Endothelial cell of umbilical vein (primary cell): ENCODE results near the gene MYH10. TPM values are rescaled to one million over a fixed set of nuclear protein-coding genes. Genes with fewer than 3 reads are reported as not detected.

Source experiments
- BruUV-seq: library from RNA; stranded (reverse); fragments of 400-500 nt; replicated peaks from 2 replicates; lab custom pipeline; 2021; lab: Mats Ljungman, UMichigan
- CTCF ChIA-PET: fragments of 300-600, 350-600 bp; sonication (Branson Sonifier 250); formaldehyde crosslinking; loops from one replicate; lab custom pipeline; 2021; ENCODE audit warnings: antibody characterized with exemption, inconsistent platforms; lab: Charles Lee
- POLR2A ChIA-PET: fragments of 300-600, 350-600 bp; sonication (Branson Sonifier 250); formaldehyde crosslinking; loops from one replicate; lab custom pipeline; 2021; ENCODE audit warnings: antibody characterized with exemption, inconsistent platforms; lab: Charles Lee
- DNase-seq: peaks from one replicate; pipeline ENCODE4 v3.0.0-alpha.2; 2011; ENCODE audit warnings: low read depth, low spot score
- FAIRE-seq: peaks from 2 replicates; lab custom pipeline; 2011; peaks lifted over from hg19 to GRCh38; lab: Jason Lieb, UNC
- H2AFZ ChIP-seq: 2 replicates; pipeline ENCODE4 v1.6.0; 2012; ENCODE audit warnings: low read depth, low read length, control low read depth, inconsistent platforms
- H3K27ac ChIP-seq: 2 replicates; pipeline ENCODE4 v1.5.1; 2011; ENCODE audit warnings: low read depth, mild to moderate bottlenecking, control low read depth, low read length, moderate library complexity; ENCODE audit not compliant: insufficient read depth
- H3K27me3 ChIP-seq, 2 experiments: 2 replicates each; pipeline versions ENCODE4 v1.6.0 to v1.6.1; 2011; ENCODE audit warnings: low read length in 2 of 2, mixed read lengths in 1 of 2; ENCODE audit not compliant: control insufficient read depth in 2 of 2, insufficient read depth in 2 of 2
- H3K36me3 ChIP-seq, 2 experiments: 2 replicates in 1 of 2; 3 replicates in 1 of 2; pipeline ENCODE4 v1.5.1; 2011; ENCODE audit warnings: low read length in 2 of 2, mild to moderate bottlenecking in 1 of 2, moderate library complexity in 1 of 2; ENCODE audit not compliant: control insufficient read depth in 2 of 2, insufficient read depth in 2 of 2; ENCODE audit errors: extremely low read depth in 1 of 2
- H3K4me1 ChIP-seq: 3 replicates; pipeline ENCODE4 v1.5.1; 2011; ENCODE audit warnings: mild to moderate bottlenecking, low read length; ENCODE audit not compliant: control insufficient read depth, insufficient read depth; ENCODE audit errors: extremely low read depth
- H3K4me2 ChIP-seq: 2 replicates; pipeline ENCODE4 v1.6.1; 2011; ENCODE audit warnings: low read length, control low read depth, mixed read lengths; ENCODE audit not compliant: insufficient read depth
- H3K4me3 ChIP-seq, 3 experiments: fragments of 200-600 bp in 1 of 3; sonication (generic), shearing (Covaris generic) in 1 of 3; replicated peaks in 1 of 3; 2 replicates each; pipeline ENCODE4 v1.5.1; 2011 to 2016; ENCODE audit warnings: control low read depth in 3 of 3, low read length in 3 of 3, mild to moderate bottlenecking in 2 of 3, inconsistent platforms in 1 of 3, low read depth in 1 of 3, moderate library complexity in 1 of 3; ENCODE audit not compliant: insufficient read depth in 1 of 3
- H3K79me2 ChIP-seq: 2 replicates; pipeline ENCODE4 v1.6.0; 2012; ENCODE audit warnings: low read length, inconsistent platforms; ENCODE audit not compliant: control insufficient read depth, insufficient read depth
- H3K9ac ChIP-seq: replicated peaks from 2 replicates; pipeline ENCODE3; 2011; ENCODE audit warnings: low read length, control low read depth; ENCODE audit not compliant: insufficient read depth; ENCODE audit errors: extremely low read depth
- H3K9me1 ChIP-seq: replicated peaks from 3 replicates; pipeline ENCODE4 v1.6.0; 2011; ENCODE audit warnings: mild to moderate bottlenecking, low read length; ENCODE audit not compliant: control insufficient read depth, insufficient read depth; ENCODE audit errors: extremely low read depth
- H3K9me3 ChIP-seq: replicated peaks from 2 replicates; pipeline ENCODE4 v1.5.1; 2012; ENCODE audit warnings: low read length, inconsistent platforms; ENCODE audit not compliant: control insufficient read depth, insufficient read depth
- H4K20me1 ChIP-seq: replicated peaks from 2 replicates; pipeline ENCODE3; 2011; ENCODE audit warnings: mild to moderate bottlenecking, low read length; ENCODE audit not compliant: control insufficient read depth, insufficient read depth; ENCODE audit errors: extremely low read depth
- CTCF ChIP-seq, 2 donors: IDR thresholded peaks; 1 replicate in 1 of 2; 2 replicates in 1 of 2; pipeline ENCODE4 v1.5.1; 2011; ENCODE audit warnings: low read length in 2 of 2, mild to moderate bottlenecking in 2 of 2, moderate library complexity in 2 of 2, control low read depth in 1 of 2, inconsistent platforms in 1 of 2, low read depth in 1 of 2; ENCODE audit not compliant: insufficient read depth in 1 of 2; ENCODE audit errors: extremely low read depth in 1 of 2
- EZH2 ChIP-seq: IDR thresholded peaks from 2 replicates; pipeline ENCODE4 v1.6.1; 2012; ENCODE audit warnings: borderline replicate concordance, low read depth, mild to moderate bottlenecking, moderate library complexity, low read length, inconsistent platforms; ENCODE audit not compliant: severe bottlenecking
- FOS ChIP-seq: IDR thresholded peaks from 2 replicates; pipeline ENCODE4 v1.6.1; 2011; ENCODE audit warnings: mild to moderate bottlenecking, low read length, moderate library complexity, borderline replicate concordance; ENCODE audit not compliant: insufficient read depth
- GATA2 ChIP-seq: IDR thresholded peaks from 2 replicates; pipeline ENCODE4 v1.7.0; 2011; ENCODE audit warnings: low read depth, mild to moderate bottlenecking, moderate library complexity, mixed read lengths, low read length; ENCODE audit not compliant: insufficient read length, insufficient read depth
- JUN ChIP-seq: IDR thresholded peaks from 2 replicates; pipeline ENCODE4 v1.6.1; 2011; ENCODE audit warnings: borderline replicate concordance, low read depth; ENCODE audit not compliant: insufficient read length, insufficient read depth
- MAX ChIP-seq: IDR thresholded peaks from 2 replicates; pipeline ENCODE4 v1.6.1; 2011; ENCODE audit not compliant: insufficient read depth, insufficient read length
- MYC ChIP-seq: IDR thresholded peaks from one replicate; pipeline ENCODE4 v1.6.1; 2011; ENCODE audit warnings: mild to moderate bottlenecking, low read depth, low read length
- POLR2A ChIP-seq: IDR thresholded peaks from 2 replicates; pipeline ENCODE4 v1.6.1; 2012; ENCODE audit warnings: low read depth, mild to moderate bottlenecking, control low read depth, low read length
- POLR2AphosphoS5 ChIP-seq: IDR thresholded peaks from 2 replicates; pipeline ENCODE4 v1.6.1; 2012; ENCODE audit warnings: low read depth, mild to moderate bottlenecking, control low read depth, low read length, moderate library complexity; ENCODE audit not compliant: insufficient read depth
- dilution Hi-C: fragments of 300-500 bp; cut with MboI; formaldehyde crosslinking; loops from one replicate; pipeline ENCODE4 v1.15.0; 2019; ENCODE audit warnings: low sequenced_read_pairs; ENCODE audit not compliant: extremely low pct_ligation_motif_present
- intact Hi-C: fragments of 100-400 bp; cut with micrococcal nuclease; formaldehyde crosslinking; loops from one replicate; pipeline ENCODE4 v1.10.0; 2022
- polyA plus RNA-seq, 4 experiments: library from polyadenylated mRNA; depleted of rRNA in 3 of 4; stranded (reverse) in 3 of 4; unstranded in 1 of 4; fragments of >200 nt; gene quantifications; 2 replicates each; pipeline versions ENCODE4 v1.2.1 to v1.2.3, GENCODE V29; 2011 to 2012; ENCODE audit warnings: missing spikeins in 1 of 4
- total RNA-seq: library from RNA; stranded (reverse); gene quantifications from 2 replicates; pipeline ENCODE4 v1.2.3, GENCODE V29; 2021

Gene MYH10
- total and polyA plus RNA-seq, 2 donors (not counting 3 experiments of a cell fraction or from before 2014, with no cell fraction given), result 73.4 to 232 TPM

GRCh38 chr17:8556074-8556473, 74.5 kb downstream of the MYH10 start:
- dilution Hi-C loops, result no loop called here
- no TSS peak for BruUV-seq
- DNase-seq (no peak), FAIRE-seq (no peak)
- Histone ChIP-seq H3K27me3 (no peaks in the 10 kb centered on the region), H3K36me3 (peaks cover 12 to 17% of the 10 kb centered on the region in 2 experiments), H3K9ac (no peak overlapping the region), H3K27ac (no peak overlapping the region), H3K9me3 (no peaks in the 10 kb centered on the region), H3K4me3 (no peak overlapping the region), H3K4me1 (no peaks in the 10 kb centered on the region), H4K20me1 (no peaks in the 10 kb centered on the region), H3K4me2 (no peak overlapping the region), H2AFZ (no peak overlapping the region), H3K79me2 (no peaks in the 10 kb centered on the region), H3K9me1 (no peaks in the 10 kb centered on the region)
- POLR2A ChIA-PET, result no interaction called here
- no peak for TF ChIP-seq FOS
- no peak for TF ChIP-seq POLR2AphosphoS5
- TF ChIP-seq CTCF (IDR thresholded peaks at IDR 0.05; ENCODE audit: extremely low read depth in 1 of 2, insufficient read depth in 1 of 2, low read depth in 1 of 2, low read length in 2 of 2), result no peak
- intact Hi-C loops, result no loop called here
- CTCF ChIA-PET, result no interaction called here

- FAIRE-seq, result no peak
Observed at GRCh38 chr17:8555062-8555461, 75.5 kb downstream of the MYH10 start.

More at GRCh38 chr17:8555062-8555461, 75.5 kb downstream of the MYH10 start:
- Histone ChIP-seq H3K36me3 (peaks cover 11 to 12% of the 10 kb centered on the region in 2 experiments), H2AFZ (no peak overlapping the region), H3K27ac (no peak overlapping the region), H3K9me1 (no peaks in the 10 kb centered on the region), H3K9ac (no peak overlapping the region), H3K79me2 (no peaks in the 10 kb centered on the region), H3K4me1 (no peaks in the 10 kb centered on the region), H3K4me2 (no peak overlapping the region), H3K4me3 (no peak overlapping the region), H3K27me3 (no peaks in the 10 kb centered on the region), H4K20me1 (no peaks in the 10 kb centered on the region), H3K9me3 (no peaks in the 10 kb centered on the region)
- DNase-seq, result no peak
- intact Hi-C loops (no loop called here), dilution Hi-C loops (no loop called here)
- ChIA-PET CTCF (no interaction called here), POLR2A (no interaction called here)
- TF ChIP-seq CTCF (IDR thresholded peaks at IDR 0.05; ENCODE audit: extremely low read depth in 1 of 2, insufficient read depth in 1 of 2, low read depth in 1 of 2, low read length in 2 of 2) (no peak), MYC (no peak), MAX (no peak), POLR2AphosphoS5 (no peak), POLR2A (no peak), JUN (no peak), FOS (no peak), GATA2 (no peak), EZH2 (no peak)
- BruUV-seq, result no TSS peak
